Suprapubic skin (tissue), 4 donors: ENCODE results near the gene PCP4L1. TPM values are rescaled to one million over a fixed set of nuclear protein-coding genes. Genes with fewer than 3 reads are reported as not detected.
"Not testable (repeated sequence)": the region's sequence is repeated elsewhere in the genome, so short reads cannot be mapped to it uniquely, and the experiment has no call there.

Experiments
- DNase-seq, 2 donors: peaks; one replicate each; pipeline ENCODE4 v3.0.0-alpha.2; 2019; ENCODE audit warnings: low spot score in 2 of 2
- H3K27ac ChIP-seq: fragments of 200-600 bp; sonication (generic); one replicate; pipeline ENCODE4 v1.5.1; 2019
- H3K27me3 ChIP-seq: fragments of 200-600 bp; sonication (generic); one replicate; pipeline ENCODE4 v1.5.1; 2019
- H3K36me3 ChIP-seq: fragments of 200-600 bp; sonication (generic); one replicate; pipeline ENCODE4 v1.5.1; 2019
- H3K4me1 ChIP-seq: fragments of 200-600 bp; sonication (generic); one replicate; pipeline ENCODE4 v1.5.1; 2019
- H3K4me3 ChIP-seq: fragments of 200-600 bp; sonication (generic); one replicate; pipeline ENCODE4 v1.5.1; 2019; ENCODE audit warnings: mild to moderate bottlenecking
- H3K9me3 ChIP-seq: fragments of 200-600 bp; sonication (generic); one replicate; pipeline ENCODE4 v1.5.1; 2019
- CTCF ChIP-seq, 2 donors: fragments of 200-600 bp in 1 of 2; fragments of 450-650 bp in 1 of 2; sonication (generic) in 1 of 2; IDR thresholded peaks; one replicate each; pipeline ENCODE4 v1.5.1; 2016 to 2019; ENCODE audit warnings: antibody characterized with exemption in 2 of 2, mild to moderate bottlenecking in 1 of 2, moderate library complexity in 1 of 2
- EP300 ChIP-seq: sonication (generic); formaldehyde crosslinking; IDR thresholded peaks from one replicate; pipeline ENCODE4 v1.6.1; 2017; ENCODE audit warnings: antibody characterized with exemption
- POLR2A ChIP-seq, 2 donors: fragments of 450-650 bp; IDR thresholded peaks; one replicate each; pipeline ENCODE4 v1.6.1; 2017; ENCODE audit warnings: antibody characterized with exemption in 2 of 2, mild to moderate bottlenecking in 2 of 2, moderate library complexity in 2 of 2
- POLR2AphosphoS5 ChIP-seq, 3 donors: sonication (generic); formaldehyde crosslinking; IDR thresholded peaks; one replicate each; pipeline ENCODE4 v1.6.1; 2017; ENCODE audit warnings: antibody characterized with exemption in 3 of 3
- WGBS: methylation state at CpG from one replicate; pipeline ENCODE4 v1.1.5; 2018; 5-methylcytosine and 5-hydroxymethylcytosine counted together
- total RNA-seq, 4 donors: library from RNA; depleted of rRNA; stranded (reverse); fragments of >200 nt; gene quantifications; one replicate each; pipeline ENCODE4 v1.1.0, GENCODE V29; 2016

Gene PCP4L1
- total RNA-seq, 4 donors from 2014 or later, result 2.7 to 10.1 (median 3.7) TPM

- 81% methylated on average over 5 of the region's 5 CpGs for WGBS
- H3K9me3 ChIP-seq, result no peaks in the 10 kb centered on the region
- no peak for DNase-seq
- peaks cover 1% of the 10 kb centered on the region for H3K4me1 ChIP-seq
- no peak for TF ChIP-seq CTCF (IDR thresholded peaks at IDR 0.05)
- no peak for TF ChIP-seq EP300
- no peak for TF ChIP-seq POLR2A (IDR thresholded peaks at IDR 0.05)
- no peak for TF ChIP-seq POLR2AphosphoS5 (IDR thresholded peaks at IDR 0.05)
- no peak overlapping the region for H3K4me3 ChIP-seq
- peaks cover 4% of the 10 kb centered on the region for H3K36me3 ChIP-seq
- H3K27me3 ChIP-seq, result no peaks in the 10 kb centered on the region
- no peak overlapping the region for H3K27ac ChIP-seq
Measured at GRCh38 chr1:161220002-161220401, 38.5 kb upstream of the PCP4L1 start.

- H3K4me1 ChIP-seq, result peaks cover 19% of the 10 kb centered on the region
- TF ChIP-seq EP300 (no peak), CTCF (IDR thresholded peaks at IDR 0.05) (no peak), POLR2AphosphoS5 (IDR thresholded peaks at IDR 0.05) (no peak), POLR2A (IDR thresholded peaks at IDR 0.05) (no peak)
- no peaks in the 10 kb centered on the region for H3K9me3 ChIP-seq
- no peak for DNase-seq
- H3K4me3 ChIP-seq, result no peak overlapping the region
- H3K27ac ChIP-seq, result no peak overlapping the region
- H3K36me3 ChIP-seq, result no peaks in the 10 kb centered on the region
- WGBS, result 75% methylated on average over 6 of the region's 6 CpGs
- no peaks in the 10 kb centered on the region for H3K27me3 ChIP-seq
Measured at GRCh38 chr1:161222175-161223019, 36.1 kb upstream of the PCP4L1 start.

GRCh38 chr1:161223805-161224694, 34.5 kb upstream of the PCP4L1 start:
- H3K4me3 ChIP-seq, result no peak overlapping the region
- H3K27me3 ChIP-seq, result no peaks in the 10 kb centered on the region
- DNase-seq, result no peak
- no peaks in the 10 kb centered on the region for H3K9me3 ChIP-seq
- no peak overlapping the region for H3K27ac ChIP-seq
- peaks cover 10% of the 10 kb centered on the region for H3K36me3 ChIP-seq
- TF ChIP-seq POLR2AphosphoS5 (IDR thresholded peaks at IDR 0.05) (no peak), EP300 (no peak), CTCF (IDR thresholded peaks at IDR 0.05) (no peak), POLR2A (IDR thresholded peaks at IDR 0.05) (no peak)
- H3K4me1 ChIP-seq, result peaks cover 28% of the 10 kb centered on the region
- 90% methylated on average over 7 of the region's 7 CpGs for WGBS

- 85% methylated on average over 13 of the region's 13 CpGs for WGBS
- Histone ChIP-seq H3K36me3 (peaks cover 17% of the 10 kb centered on the region), H3K4me1 (peaks cover 28% of the 10 kb centered on the region)
- H3K27ac ChIP-seq, H3K27me3 ChIP-seq, DNase-seq, H3K4me3 ChIP-seq, H3K9me3 ChIP-seq: not testable (repeated sequence)
Measured at GRCh38 chr1:161224695-161225087, 33.9 kb upstream of the PCP4L1 start.

- H3K9me3 ChIP-seq, result no peaks in the 10 kb centered on the region
- H3K27ac ChIP-seq, result peak overlapping the region; percentile 0
- WGBS, result 65% methylated on average over 7 of the region's 7 CpGs
- H3K4me3 ChIP-seq, result no peak overlapping the region
- DNase-seq, result no peak
- H3K4me1 ChIP-seq, result peaks cover 28% of the 10 kb centered on the region
- peaks cover 21% of the 10 kb centered on the region for H3K36me3 ChIP-seq
- TF ChIP-seq POLR2AphosphoS5 (IDR thresholded peaks at IDR 0.05), result no peak
- no peak for TF ChIP-seq POLR2A (IDR thresholded peaks at IDR 0.05)
- no peak for TF ChIP-seq EP300
- TF ChIP-seq CTCF (IDR thresholded peaks at IDR 0.05), result no peak
- H3K27me3 ChIP-seq, result no peaks in the 10 kb centered on the region
Measured at GRCh38 chr1:161225178-161225533, 33.4 kb upstream of the PCP4L1 start.
